G401.6 (cell line): ENCODE results near the gene ADM2.

ENCODE experiments used
- FAIRE-seq: peaks from 2 replicates; lab custom pipeline; 2012; peaks lifted over from hg19 to GRCh38; lab: Jason Lieb, UNC

ADM2 gene

DNA sequence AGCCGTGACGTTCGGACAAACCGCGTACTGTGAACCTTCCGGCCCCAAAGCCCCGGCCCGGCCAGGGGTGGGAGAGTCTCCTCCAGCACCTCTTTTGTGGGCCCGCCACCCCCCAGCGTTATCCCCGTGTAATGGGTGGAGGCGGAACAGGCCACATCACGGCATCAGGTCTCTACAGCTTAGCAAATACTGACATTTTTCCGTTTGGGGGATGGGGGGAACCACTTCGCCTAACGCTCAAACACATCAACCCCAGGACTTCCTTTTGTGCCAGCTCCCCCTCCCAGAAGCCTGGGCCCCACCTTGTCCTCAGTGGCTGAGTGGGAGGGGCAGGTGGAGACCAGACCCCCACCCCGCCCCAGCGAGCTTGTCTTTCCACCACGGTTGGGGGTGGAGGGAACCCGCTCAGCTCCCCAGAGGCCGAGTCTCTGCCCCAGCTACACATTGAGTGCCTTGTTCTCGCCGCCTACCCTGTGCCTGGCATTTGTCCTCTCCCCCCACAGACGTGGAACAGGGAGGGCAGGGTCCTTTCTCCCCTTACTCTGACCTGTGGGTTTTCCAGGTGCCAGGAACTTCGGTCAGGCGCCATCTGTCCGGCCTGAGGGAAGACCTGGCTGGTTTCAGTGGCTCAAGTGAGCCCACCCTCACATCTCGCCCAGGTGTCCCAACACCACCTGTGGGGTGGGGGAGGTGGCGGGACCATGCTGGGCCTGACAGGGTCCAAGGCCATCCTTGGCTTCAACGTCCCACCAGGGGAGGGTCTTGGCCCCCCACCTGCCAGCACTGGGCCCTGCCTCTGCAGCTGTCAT is 36.1 kb upstream of the ADM2 start:
- no peak for FAIRE-seq

DNA sequence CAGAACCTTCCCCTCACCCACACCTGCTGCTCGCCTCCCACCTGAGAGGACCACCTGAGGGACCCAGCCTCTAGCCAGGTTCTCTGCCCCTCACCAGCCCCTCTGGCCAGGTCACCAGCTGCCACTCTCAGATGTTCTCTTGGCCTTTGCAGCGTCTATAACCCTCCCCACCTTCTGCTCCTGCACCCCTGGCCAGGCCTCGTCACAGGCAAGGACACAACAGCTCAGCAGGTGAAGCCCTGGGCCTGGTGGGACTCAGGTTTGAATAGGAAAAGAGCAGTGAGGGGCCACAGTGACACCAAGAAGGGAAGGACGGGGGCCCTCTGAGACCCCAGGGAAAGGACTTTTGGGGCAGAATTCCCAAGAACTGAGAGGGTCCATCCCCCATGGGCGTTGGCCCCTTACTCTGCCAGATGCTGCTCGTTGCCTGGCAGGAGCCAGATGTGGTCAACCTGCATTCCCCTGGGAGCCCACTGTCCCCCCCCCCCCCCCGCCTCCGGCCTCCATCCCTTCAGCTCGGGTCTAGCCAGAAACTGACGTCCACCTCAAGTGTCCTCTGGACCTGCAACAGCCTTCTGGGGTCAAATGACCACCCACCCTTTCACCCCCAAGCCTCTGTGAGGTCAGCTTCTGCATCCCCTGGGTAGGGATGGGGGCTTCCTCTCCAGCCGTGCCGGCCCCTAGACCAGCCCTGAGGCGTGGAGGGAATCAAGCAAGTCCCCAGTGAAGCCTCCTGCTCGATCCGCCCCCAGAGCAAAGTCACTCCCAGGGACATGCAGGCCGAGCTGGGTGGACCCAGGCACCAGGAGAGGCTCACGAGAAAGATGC is 35.2 kb upstream of the ADM2 start:
- FAIRE-seq = no peak

DNA sequence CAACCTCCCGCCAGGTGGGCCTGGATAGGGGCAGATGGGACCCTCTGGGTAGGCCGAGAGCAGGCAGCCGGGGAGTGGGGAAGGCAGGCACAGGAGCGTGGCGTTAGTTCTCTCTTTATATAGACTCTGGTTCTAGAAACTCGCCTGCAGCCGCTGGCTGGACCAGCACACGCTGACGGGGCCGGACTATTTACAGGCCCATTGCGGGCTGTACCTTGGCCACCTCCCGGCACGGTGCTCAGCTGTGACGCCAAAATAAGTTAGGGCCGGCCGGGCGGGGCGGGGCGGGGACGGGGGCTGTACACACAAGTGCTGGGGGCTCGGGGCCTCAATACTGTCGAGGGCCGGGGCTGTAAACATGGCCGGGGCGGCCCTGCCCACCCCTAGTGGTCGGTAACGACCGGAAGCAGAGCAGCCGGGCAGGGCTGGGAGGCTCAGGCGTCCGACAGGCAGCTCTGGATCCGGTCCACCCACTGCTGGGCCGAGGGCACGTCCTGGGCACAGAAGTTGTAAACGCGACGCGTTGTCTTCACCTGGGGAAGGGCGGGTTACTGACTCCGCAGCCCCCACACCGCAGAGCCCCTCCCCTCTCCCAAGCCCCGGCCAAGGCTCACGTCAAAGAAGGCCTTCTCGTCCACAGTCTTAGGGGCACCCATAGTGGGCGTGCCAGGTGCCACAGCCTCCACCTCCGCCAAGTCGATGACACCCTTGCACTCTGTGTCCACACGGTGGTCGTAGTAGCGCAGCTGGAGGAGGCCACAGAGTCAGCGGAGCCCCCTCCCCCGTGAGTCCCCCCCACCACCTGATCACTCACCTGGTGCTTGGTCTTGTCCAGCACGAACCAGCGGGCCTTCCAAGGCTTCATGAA is 34.4 kb upstream of the ADM2 start:
- FAIRE-seq = no peak

DNA sequence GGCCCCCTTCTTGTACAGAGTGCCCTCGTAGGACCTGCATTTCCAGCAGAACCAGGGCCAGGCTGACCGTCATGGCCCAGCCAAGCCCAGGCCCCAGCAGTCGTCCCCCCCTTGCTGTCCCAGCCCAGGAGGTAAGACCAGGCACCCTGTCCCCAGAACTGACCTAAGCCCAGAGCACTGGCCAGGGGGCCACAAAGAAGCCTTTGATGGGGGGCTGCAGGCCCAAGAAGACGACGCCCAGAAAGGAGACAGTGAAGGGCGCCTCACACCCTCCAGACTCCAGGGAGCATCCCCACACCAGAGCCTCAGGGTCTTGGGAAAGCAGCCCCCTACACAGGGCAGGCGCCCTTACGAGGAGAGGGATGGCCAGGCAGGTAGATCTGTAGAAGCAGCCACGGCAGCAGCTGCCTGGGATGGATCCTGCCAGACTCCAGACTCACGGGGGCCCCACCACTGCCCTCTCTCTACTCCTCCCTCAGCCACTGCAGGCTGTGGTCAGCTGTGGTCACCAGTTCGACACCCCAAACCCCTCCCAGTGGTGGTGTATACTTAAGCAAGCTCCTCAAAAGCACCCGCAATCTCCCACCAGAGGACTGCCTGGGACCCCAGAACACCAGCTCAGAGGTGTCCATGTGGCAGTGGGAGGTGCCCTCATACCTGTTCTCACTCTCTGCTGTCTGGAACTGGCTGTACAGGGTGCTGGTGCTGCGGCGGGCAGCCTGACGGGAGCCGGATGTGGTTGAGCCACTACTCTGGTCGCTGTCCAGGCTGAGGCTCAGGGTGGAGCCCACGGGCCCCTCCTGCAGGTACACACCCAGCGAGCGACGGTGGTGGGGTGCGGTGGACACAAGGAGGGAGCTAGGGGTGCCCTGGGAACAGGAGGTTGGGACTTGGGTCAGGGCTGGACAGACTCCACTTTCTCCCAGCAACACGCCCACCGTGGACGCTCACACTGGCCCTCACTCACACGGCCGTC is 33.5 kb upstream of the ADM2 start:
- no peak for FAIRE-seq

DNA sequence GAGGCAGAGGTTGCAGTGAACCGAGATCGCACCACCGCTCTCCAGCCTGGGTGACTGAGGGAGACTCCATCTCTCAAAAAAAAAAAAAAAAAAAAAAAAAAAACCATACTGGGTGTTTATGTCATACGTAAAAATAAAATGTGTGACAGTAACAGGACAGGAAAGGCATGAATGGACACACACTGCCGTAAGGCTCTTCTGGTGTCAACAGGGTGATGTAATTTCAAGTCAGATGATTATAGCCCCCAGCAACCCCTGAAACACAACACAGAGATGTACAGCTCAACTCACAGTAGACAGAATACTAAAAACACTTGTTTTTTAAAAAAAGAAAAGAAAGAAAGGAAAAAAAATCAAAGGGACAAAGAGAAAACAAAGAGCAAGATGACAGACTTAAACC is 28.7 kb upstream of the ADM2 start:
- no peak for FAIRE-seq

DNA sequence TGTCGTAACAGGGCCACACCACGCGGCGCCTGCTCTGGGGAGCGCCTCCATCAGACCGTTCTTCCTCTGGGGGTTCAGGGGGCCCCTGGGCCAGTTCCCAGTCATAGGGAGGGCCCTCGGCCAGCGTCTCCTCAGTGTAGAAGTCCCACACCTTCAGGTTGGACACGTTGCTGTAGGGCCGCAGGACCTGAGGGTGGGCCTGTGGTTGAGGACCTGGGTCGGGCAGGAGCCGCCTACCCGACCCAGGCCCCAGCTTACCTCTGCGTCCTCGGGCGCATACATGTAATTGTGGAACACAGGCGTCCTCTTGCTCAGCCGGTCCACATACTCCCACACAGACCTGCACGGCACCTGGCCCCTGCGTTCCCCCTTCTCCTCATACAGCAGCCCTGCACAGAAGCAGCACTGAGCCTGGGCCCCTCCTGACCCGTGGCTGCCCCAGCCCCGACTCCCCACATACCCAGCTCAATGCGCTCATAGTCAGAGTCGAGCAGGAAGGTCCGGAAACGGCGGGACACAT is 26.7 kb upstream of the ADM2 start:
- no peak for FAIRE-seq

DNA sequence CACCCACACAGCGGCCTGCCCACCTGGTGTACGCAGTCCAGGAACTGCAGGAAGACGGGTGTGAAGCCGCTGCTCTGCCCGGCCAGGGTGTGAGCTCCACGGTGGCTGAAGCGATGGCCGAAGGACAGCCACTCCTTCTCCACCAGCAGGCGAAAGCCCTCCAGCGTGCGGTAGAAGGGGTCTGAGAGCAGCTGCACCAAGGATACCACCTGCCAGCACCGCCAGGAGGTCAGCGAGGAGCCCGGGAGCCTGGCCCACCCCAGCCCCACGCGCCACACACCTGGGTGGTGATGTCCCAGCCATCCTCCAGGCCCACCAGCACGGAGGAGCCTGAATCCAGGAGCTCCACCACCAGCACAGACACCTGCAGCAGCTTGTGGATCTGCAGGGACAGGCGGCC is 26.1 kb upstream of the ADM2 start:
- FAIRE-seq = no peak

DNA sequence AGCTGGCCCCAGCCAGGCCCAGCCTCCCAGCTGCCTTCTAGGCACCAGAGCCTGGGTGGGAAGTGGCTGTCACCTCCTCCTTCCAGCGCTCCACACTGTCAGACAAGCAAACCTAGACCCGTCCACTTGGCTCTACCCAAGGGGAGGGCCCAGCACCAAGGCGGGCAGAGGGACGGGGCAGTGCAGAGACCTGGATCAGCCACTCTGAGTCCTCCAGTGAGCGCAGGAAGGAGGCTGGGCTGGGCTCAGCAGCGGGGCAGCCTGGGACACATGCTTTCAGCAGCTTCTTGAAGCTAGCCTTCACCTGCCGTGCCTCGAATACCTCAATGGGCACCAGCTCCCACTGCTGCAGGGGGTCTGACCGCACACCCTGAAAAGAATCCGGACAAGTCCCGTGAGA is 25.3 kb upstream of the ADM2 start:
- FAIRE-seq = no peak

DNA sequence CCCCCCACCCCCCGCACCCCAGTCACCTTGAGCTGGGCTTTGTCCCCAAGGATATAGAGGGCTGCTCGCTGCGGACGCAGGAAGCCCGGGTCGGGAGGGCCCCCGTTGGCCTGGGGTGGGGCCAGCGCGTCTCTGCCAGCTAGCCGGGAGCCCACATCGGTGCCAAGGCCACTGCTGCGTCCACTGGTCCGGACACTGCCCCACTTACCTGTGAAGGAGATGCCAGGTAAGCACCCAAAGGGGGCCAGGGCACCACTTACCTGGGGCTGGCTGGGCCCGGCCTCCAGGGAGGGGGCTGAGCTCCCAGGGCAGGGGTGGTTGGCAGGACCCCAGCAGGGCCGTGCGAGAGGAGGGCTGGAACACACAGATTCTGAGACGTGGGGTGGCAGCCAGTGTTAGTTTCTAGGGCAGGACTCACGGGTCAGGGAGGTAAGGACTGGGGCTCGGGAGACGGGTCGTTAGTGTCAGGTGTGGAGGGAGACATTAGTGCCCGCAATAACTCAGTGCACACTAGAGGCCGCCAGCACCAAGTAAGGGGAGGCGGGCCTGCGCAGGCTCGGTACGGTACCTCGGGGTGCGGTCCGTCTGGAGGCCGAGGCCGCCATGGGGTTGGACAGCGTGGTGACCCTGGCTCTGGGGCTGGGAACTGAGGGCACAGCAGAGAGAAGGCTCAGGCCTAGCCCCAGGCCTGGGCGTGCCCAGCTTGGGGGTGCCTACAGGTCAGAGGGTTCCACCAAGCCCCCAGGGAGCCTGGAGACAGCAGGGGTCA is 24.7 kb upstream of the ADM2 start:
- no peak for FAIRE-seq

DNA sequence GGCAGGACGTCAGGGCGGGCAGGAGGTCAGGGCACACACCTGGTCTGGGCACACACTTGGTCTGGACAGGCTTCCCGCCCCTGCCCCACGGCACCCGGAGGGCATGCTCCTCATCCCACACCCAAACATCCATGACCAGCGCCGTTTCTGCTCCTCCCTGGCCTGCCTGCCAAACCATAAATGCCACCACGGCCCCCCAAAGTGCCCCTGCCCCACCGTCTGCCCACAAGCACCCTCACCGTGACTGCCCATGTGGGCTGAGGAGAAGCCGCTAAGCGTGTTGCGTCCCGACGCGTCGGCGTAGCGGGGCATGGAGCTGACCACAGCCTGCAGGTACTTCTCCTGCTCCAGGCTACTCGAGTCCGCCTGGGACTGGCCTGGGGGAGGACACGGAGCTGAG is 22.3 kb upstream of the ADM2 start:
- no peak for FAIRE-seq

DNA sequence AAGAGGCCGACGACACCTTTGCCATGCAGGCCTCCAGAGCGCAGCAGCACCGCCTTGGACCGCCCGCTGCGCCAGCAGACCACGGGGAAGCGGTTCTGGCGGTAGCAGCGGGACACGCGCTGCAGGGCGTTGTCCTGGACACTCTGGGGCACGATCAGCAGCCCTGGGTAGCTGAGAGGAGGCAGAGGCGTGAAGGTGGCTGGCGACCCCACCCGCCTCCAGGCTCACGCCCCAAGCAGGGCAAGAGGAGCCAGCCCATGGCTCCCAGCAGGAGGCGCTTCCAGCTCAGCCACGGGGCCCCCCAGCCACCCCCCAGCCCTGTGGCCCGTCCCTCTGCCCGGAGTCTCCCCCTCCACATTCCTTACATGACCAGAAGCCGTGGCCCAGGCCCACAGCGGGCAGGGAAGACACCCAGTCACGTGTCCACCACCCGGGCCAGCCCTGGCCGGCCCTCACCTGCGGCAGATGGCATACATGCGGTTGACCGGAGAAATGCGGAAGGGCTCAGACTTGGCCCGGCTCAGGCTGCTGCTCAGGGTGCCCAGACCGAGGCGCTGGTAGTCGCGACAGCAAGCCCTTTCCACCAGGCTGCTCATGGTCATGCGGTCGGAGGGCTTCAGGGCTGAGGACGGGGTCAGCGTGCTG is 21.7 kb upstream of the ADM2 start:
- FAIRE-seq = no peak

DNA sequence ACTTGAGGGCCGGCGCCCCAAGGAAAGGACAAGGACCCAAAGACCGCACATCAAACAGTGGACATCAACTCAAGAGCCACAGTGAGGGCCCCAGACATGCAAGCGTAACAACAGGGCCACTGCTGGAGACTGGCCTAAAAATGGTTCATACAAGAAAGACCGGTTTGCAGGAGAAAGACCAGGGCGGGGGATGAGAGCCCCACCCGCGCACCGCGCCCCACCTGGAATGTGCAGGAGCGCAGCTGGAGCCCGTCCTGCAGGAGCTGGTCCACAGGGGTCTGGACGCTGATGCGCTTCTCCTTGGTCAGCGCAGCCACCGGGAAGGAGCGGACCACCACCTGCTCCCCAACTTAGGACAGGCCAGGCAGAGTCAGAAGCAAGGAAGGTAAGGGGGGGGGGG is 20.4 kb upstream of the ADM2 start:
- FAIRE-seq = no peak

DNA sequence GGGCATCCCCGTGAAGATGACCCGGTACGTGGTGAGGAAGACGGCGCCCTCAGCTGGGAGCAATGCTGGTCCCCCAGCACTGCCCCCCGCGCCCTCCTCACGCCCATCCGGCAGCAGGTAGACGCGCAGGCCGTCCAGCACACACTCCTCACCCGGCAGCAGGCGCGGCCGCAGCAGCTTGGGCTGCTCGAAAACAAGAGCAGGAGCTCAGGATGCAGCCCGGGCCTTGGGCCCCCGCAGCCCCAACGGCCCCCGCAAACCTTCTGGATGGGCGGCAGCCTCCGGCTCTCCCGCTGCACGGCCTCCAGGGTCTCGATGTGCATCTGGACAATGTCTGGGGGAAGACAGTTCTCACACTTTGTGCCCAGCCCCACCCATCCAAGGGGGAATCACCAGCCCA is 19.8 kb upstream of the ADM2 start:
- no peak for FAIRE-seq

DNA sequence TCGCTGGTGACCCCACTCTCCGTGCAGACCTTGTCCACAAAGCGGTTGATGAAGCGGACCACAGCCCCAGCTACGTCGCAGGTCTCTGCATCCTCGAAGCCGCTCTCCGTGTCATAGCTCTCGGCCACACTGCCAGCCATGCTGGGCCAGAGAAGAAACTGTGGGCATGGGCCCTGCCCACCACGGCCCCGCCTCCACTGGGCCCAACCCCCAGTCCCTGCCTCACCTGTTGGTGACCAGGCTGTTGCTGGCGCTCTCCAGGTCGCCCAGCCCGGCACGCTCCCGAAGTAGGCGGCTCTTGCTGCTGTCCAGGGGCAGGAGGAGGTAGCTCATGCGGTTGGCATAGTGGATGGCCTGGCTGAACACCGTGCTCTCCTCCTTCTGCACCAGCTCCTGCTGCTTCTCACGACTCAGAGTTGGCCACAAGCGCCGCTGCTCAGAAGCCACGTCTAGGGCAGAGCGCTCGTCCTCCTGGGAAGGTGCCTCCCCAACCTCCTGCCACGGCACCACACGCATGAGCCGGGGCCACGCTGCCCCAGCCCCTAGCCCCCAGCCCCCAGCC is 19.3 kb upstream of the ADM2 start:
- no peak for FAIRE-seq

DNA sequence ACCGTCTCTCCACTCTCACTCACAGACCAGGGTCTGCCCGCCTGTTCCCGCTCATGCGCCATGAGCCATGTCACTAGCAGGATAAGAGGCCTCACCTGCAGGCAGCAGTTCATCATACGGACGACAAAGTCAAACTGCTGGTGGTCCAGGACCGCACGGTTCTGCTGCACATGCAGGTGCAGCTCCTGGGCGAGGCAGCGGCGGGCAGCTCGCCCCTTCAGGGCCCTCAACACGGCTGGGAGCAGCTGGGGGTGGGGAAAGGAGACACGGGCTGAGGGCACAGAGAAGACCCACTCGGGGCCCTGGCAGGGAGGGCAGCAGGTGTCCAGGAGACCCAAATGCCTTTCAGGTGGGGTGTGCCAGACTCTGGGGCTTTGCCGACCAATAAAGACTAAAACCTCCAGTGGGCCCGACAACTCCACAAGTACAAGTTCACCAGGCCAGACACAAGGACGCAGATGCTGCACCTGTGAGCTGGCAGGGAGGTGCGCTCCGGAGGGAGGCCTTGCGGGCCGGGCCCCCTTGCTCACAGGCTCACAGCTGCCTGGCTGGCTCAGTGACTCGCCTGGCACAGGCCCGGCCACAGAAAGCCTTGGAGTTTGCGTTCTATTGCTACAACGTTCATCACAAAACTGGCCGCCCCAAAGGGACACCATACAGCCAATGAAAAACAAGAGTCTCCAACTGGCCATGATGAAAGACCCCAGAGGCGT is 18.0 kb upstream of the ADM2 start:
- FAIRE-seq = no peak

DNA sequence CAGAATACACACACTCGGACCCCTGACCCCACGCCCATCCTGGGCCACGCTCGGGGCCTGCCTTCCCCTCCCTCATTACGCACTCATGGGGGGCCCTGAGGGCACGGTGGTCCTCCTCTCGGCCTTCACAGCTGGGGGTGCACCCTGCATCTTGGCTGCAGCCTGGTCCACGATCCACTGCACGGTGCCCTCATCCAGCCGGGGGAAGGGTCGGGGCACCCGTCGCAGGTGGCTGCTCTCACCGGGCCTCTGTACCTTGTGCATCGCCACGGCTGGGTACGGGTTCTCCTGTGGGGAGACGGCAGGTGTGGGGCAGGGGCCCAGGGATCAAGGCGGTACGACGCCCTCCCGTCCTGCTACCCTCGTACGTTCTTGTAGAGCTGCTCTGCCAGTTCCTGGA is 16.9 kb upstream of the ADM2 start:
- no peak for FAIRE-seq

DNA sequence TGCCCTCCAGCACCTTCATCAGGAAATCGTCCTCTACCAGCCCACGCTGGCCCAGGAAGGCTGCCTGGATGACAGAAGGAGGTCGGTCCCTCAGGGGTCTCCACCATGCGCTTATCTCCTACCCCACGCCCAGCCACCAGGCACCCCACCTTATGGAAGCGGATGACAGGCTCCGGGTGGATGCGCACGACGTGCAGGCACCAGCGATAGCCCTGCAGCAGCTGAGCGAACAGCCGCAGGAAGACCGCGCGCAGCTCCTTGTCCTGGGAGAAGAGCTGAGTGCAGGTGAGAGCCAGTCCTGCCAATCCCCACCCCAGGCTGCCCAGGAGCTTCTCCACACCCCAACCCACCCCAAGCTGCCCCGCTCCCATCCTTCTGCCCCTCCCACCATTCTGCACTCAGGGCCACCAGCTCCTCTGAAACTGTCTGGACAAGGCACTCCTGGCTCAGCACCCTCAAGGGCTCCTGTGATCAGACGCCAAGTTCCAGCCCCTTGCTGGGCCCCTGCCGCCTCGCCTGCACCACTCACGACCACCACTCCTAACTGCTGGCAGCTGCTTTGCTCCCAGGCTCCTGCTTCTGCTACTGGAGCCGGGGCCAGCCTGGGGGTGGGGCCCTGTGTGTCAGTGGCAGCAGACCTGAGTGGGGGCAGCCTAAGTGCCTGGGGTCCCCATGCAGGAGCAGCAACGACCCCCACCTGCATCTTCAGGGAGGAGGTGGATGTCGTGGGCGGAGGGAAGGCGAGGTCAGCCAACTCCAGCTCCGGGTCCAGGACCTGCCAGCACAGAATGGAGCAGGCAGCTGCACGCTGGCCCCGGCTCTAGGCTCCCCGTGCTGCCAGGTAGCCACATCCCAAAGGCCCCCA is 16.0 kb upstream of the ADM2 start:
- no peak for FAIRE-seq

DNA sequence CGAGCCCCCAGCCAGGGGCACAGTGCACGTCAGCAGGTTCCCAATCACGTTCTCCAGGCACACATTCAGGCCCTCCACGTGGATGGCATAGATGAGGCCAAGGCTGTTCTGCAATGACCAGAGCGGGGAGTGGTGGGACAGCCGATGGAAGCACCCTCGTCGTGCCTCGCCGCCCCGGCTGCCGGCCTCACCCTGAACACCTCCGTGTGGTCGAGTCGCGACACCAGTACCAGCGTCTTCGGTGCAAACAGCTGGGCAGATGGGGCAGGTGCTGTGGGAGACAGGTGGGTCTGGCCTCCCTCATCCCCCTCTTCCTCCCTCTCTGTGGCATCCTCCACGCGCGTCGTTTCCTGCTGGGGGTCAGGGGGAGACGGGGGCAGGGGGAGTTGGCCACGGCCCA is 14.0 kb upstream of the ADM2 start:
- FAIRE-seq = no peak
